HG03571 (cell line): ENCODE measurements around the gene ATXN3L.

Experiments used
- ATAC-seq: cut with Tn5 transposase; IDR thresholded peaks from one replicate; pipeline ENCODE4 v1.9.1; 2021; ENCODE audit not compliant: unreplicated experiment

Gene ATXN3L

GRCh38 chrX:13319953-13320352 lies at the start of gene ATXN3L:
Gene ATXN3L, minus strand, starts transcription at chrX:13320053. Its CDS starts 119 bp downstream, at chrX:13319934.
- no peak for ATAC-seq

- ATAC-seq, result no peak
Observed at GRCh38 chrX:13369256-13370030, 49.6 kb upstream of the ATXN3L start.

GRCh38 chrX:13367950-13368349 lies 48.1 kb upstream of the ATXN3L start:
- no peak for ATAC-seq

GRCh38 chrX:13366698-13367097 lies 46.8 kb upstream of the ATXN3L start:
- ATAC-seq, result no peak

GRCh38 chrX:13365161-13365560 lies 45.3 kb upstream of the ATXN3L start:
- ATAC-seq, result no peak

- ATAC-seq, result no peak
Observed at GRCh38 chrX:13364230-13364857, 44.5 kb upstream of the ATXN3L start.

GRCh38 chrX:13360146-13360545 lies 40.3 kb upstream of the ATXN3L start:
- ATAC-seq, result no peak

GRCh38 chrX:13357925-13358324 lies 38.1 kb upstream of the ATXN3L start:
- ATAC-seq, result no peak

- no peak for ATAC-seq
Observed at GRCh38 chrX:13346646-13347045, 26.8 kb upstream of the ATXN3L start.

GRCh38 chrX:13345438-13345837 lies 25.6 kb upstream of the ATXN3L start:
- ATAC-seq, result no peak

- no peak for ATAC-seq
Observed at GRCh38 chrX:13345037-13345436, 25.2 kb upstream of the ATXN3L start.

GRCh38 chrX:13341491-13342101 lies 21.7 kb upstream of the ATXN3L start:
- ATAC-seq, result no peak

GRCh38 chrX:13340182-13340791 lies 20.4 kb upstream of the ATXN3L start:
- ATAC-seq, result no peak

GRCh38 chrX:13339607-13340006 lies 19.8 kb upstream of the ATXN3L start:
- ATAC-seq, result no peak

GRCh38 chrX:13338996-13339515 lies 19.2 kb upstream of the ATXN3L start:
- no peak for ATAC-seq

- no peak for ATAC-seq
Observed at GRCh38 chrX:13334491-13334890, 14.6 kb upstream of the ATXN3L start.

GRCh38 chrX:13330446-13330845 lies 10.6 kb upstream of the ATXN3L start:
- ATAC-seq, result no peak

- no peak for ATAC-seq
Observed at GRCh38 chrX:13327666-13328065, 7.8 kb upstream of the ATXN3L start.

GRCh38 chrX:13323241-13323640 lies 3.4 kb upstream of the ATXN3L start:
- ATAC-seq, result no peak

GRCh38 chrX:13317366-13317765 lies 2.5 kb downstream of the ATXN3L start:
- no peak for ATAC-seq

GRCh38 chrX:13311560-13311959 lies 8.3 kb downstream of the ATXN3L start:
- ATAC-seq, result no peak

GRCh38 chrX:13309631-13310030 lies 10.2 kb downstream of the ATXN3L start:
- no peak for ATAC-seq
